HUES48 (cell line): Measurements from ENCODE around the gene GAB2.
"Not testable (repeated sequence)": the region's sequence is repeated elsewhere in the genome, so short reads cannot be mapped to it uniquely, and the experiment has no call there.

Experiments
- H3K27ac ChIP-seq: one replicate; pipeline ENCODE4 v1.7.0; 2013; ENCODE audit warnings: low read depth, low read length, inconsistent platforms
- H3K27me3 ChIP-seq: 2 replicates; pipeline ENCODE4 v1.6.1; 2013; ENCODE audit warnings: mild to moderate bottlenecking, low read length; ENCODE audit not compliant: control insufficient read depth, insufficient read depth
- H3K36me3 ChIP-seq: 2 replicates; pipeline ENCODE4 v1.6.1; 2013; ENCODE audit warnings: low read length; ENCODE audit not compliant: control insufficient read depth, insufficient read depth
- H3K4me1 ChIP-seq: 2 replicates; pipeline ENCODE4 v1.6.1; 2013; ENCODE audit warnings: mild to moderate bottlenecking, low read length; ENCODE audit not compliant: control insufficient read depth, insufficient read depth
- H3K4me3 ChIP-seq: 2 replicates; pipeline ENCODE4 v1.5.1; 2013; ENCODE audit warnings: mild to moderate bottlenecking, low read depth, low read length
- H3K9ac ChIP-seq: 2 replicates; pipeline ENCODE4 v1.6.1; 2013; ENCODE audit warnings: mild to moderate bottlenecking, low read depth, low read length, moderate library complexity
- H3K9me3 ChIP-seq: 2 replicates; pipeline ENCODE4 v1.6.1; 2013; ENCODE audit warnings: low read length; ENCODE audit not compliant: control insufficient read depth, insufficient read depth

The GAB2 gene

DNA sequence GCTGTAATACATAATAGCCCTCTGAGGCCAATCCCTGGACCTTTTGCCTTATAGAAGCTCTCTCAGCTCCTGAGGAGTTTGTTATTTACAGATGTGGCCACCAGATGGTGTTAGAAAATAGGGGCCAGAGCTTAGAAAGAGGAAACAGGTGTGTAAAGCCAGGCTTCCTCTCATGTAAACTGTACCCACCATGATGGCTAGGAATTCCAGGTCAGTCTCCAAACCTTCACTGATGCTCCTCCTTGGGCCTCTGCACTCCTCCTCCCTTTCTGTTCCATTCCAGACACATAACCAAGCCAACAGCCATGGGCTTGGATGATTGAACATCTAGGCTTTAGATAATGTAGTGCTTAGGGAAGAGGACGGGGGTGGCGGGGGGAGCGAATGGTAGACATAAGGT, 189.2 kb downstream of the GAB2 start:
- Histone ChIP-seq H3K9me3 (no peaks in the 10 kb centered on the region), H3K36me3 (no peaks in the 10 kb centered on the region), H3K27me3 (no peaks in the 10 kb centered on the region), H3K4me1 (no peaks in the 10 kb centered on the region), H3K27ac (no peak overlapping the region), H3K9ac (no peak overlapping the region), H3K4me3 (no peak overlapping the region)

DNA sequence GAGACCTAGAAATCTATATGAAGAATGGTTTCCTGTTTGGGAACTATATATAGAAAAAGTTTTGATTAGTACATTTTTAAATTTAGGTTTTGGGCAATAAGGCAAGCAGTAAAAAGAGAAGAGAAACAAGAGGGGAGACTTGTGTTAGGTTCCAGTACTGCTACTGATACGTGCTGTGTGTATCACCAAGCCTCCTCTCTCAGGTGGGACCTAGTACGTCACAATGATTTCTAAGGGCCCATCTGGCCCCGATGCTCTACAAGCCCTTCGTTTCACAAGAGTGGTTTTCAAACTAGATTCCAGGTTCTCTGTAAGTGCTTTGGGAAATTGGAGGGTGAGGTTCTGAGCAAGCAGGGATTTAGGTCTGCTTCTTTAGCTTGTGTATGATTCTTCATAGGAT, 189.7 kb downstream of the GAB2 start:
- H3K36me3 ChIP-seq, result no peaks in the 10 kb centered on the region
- H3K9me3 ChIP-seq, result no peaks in the 10 kb centered on the region
- H3K27ac ChIP-seq, result no peak overlapping the region
- no peaks in the 10 kb centered on the region for H3K4me1 ChIP-seq
- no peak overlapping the region for H3K9ac ChIP-seq
- H3K27me3 ChIP-seq, result no peaks in the 10 kb centered on the region
- H3K4me3 ChIP-seq, result no peak overlapping the region

DNA sequence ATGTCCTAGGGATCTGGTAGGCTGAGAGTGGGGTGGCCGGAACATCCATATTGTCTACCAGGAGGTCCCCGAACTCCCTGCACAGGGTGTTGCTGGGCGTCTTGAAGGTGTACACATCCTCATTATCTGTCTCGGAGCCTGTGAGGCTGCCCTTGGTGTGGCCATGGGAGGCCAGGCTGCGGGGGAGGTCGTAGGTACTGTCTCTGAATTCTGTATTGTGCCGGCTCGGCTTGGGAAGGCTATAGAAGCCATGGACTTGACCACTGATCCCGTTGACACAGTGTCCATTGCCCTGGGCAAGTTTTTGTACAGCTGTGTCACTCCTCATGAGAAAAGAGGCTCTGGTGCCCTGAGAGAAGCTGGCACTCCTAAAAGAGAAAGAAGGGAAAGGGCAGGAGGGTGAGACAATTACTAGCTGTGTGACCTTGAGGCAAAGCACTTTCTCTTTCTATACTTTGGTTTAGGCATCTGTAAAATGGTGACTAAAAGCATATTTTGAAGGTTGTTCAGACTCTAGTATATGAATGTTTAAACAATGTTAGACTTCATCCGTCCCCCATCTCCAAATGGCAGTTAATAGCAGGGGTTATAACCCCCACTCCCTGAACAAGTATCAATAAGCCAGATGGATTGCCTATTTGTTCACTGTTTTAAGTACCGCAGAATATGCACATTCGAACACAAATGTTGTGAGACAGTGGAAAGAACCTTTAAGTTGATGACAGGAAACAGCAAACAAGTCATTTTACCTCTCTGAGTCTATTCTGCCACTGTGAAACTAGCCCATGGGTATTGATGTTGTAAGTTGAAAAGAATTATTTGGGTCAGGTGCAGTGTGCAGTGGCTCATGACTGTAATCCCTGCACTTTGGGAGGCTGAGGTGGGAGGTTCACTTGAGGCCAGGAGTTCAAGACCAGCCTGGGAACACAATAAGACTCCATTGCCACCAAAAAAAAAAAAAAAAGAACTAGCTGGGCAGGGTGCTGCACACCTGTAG, 190.6 kb downstream of the GAB2 start:
- 0 out of 2 replicates have a peak, but pooled peaks cover 1% of the 10 kb centered on the region for H3K36me3 ChIP-seq
- H3K9ac ChIP-seq, result no peak overlapping the region
- no peak overlapping the region for H3K4me3 ChIP-seq
- H3K4me1 ChIP-seq, result no peaks in the 10 kb centered on the region
- H3K27me3 ChIP-seq, result no peaks in the 10 kb centered on the region
- no peaks in the 10 kb centered on the region for H3K9me3 ChIP-seq
- no peak overlapping the region for H3K27ac ChIP-seq

DNA sequence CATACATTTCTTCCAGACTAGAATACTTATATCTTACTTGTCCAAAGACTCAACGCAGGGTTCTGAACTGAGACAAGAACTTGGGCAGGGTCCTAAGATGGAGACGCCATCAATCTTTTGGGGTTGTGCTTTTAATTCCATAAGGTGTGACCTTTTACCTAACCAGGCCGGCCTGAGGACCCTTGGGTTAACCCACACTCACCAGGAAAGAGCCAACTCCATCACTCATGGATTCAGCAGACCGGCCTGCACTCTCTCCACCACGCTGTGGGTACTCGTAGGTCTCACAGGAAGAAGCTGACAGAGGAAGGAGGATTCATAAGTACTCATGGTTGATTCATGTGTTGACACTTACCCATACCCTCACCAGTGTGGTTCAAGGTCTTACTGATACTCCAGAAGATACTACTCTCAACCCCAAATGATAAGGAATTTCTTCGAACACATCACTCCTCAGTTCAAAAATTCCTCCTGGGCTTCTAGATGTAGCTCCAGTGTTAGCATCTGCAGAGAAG, 192.7 kb downstream of the GAB2 start:
- peaks cover 13% of the 10 kb centered on the region; the same call in 1 of the 2 replicates for H3K36me3 ChIP-seq
- no peak overlapping the region for H3K27ac ChIP-seq
- no peak overlapping the region for H3K4me3 ChIP-seq
- H3K27me3 ChIP-seq, result no peaks in the 10 kb centered on the region
- no peak overlapping the region for H3K9ac ChIP-seq
- H3K9me3 ChIP-seq, result no peaks in the 10 kb centered on the region
- H3K4me1 ChIP-seq, result no peaks in the 10 kb centered on the region

DNA sequence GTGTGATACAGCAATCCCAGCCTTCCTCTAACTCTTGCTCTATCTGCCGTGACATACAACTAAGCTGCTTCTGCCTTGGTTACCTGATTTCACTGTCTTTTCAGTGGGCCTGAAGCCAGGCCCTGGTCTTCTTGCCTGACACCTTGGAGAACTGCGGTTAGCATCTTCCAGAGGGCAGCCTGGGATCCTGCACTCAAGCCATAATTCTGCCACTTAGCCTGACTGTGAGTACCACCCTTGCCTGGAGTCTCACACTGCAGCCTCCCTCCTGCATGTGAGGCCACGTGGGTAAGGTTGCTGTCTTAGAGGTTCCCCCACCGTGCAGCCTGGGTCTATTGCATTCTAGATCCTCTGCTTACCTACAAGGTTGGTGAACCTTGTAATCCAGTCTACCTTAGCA, 193.1 kb downstream of the GAB2 start:
- Histone ChIP-seq H3K36me3 (peaks cover 13% of the 10 kb centered on the region; the same call in 1 of the 2 replicates), H3K27ac (no peak overlapping the region)

DNA sequence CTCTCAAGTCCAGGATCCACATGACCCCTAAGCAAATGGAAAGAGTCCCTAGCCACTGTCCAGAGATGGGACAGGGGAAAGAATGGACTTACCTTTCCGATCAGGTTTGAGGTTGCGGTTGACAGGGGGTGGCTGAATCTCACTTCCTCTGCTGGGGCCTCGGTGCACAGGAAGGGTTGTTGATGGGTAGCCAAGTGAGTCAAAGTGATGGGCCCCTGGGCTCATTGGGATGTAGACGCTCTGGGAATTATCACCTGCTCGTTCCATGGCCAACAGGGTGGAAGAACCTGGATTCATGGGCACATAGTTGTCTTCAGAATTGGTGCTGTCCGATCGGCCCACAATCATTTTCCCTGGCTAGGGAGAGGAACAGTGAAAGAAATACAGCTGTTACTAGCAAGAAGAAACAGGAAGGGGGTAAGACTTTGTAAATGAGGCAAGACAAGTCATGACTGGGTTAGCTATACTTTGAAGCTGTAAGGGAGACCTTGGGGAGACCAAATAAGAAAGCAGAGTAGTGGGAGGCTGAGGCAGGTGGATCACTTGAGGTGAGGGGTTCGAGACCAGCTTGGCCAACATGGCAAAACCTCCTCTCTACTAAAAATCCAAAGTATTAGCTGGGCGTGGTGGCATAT, 194.2 kb downstream of the GAB2 start:
- Histone ChIP-seq H3K4me3 (no peak overlapping the region), H3K27me3 (no peaks in the 10 kb centered on the region), H3K27ac (no peak overlapping the region), H3K36me3 (peaks cover 13% of the 10 kb centered on the region; the same call in 1 of the 2 replicates), H3K9ac (no peak overlapping the region), H3K9me3 (no peaks in the 10 kb centered on the region), H3K4me1 (no peaks in the 10 kb centered on the region)

More for the DNA sequence above, 193.1 kb downstream of the GAB2 start:
- no peak overlapping the region for H3K4me3 ChIP-seq
- H3K27me3 ChIP-seq, result no peaks in the 10 kb centered on the region
- no peaks in the 10 kb centered on the region for H3K9me3 ChIP-seq
- H3K4me1 ChIP-seq, result no peaks in the 10 kb centered on the region
- H3K9ac ChIP-seq, result no peak overlapping the region

DNA sequence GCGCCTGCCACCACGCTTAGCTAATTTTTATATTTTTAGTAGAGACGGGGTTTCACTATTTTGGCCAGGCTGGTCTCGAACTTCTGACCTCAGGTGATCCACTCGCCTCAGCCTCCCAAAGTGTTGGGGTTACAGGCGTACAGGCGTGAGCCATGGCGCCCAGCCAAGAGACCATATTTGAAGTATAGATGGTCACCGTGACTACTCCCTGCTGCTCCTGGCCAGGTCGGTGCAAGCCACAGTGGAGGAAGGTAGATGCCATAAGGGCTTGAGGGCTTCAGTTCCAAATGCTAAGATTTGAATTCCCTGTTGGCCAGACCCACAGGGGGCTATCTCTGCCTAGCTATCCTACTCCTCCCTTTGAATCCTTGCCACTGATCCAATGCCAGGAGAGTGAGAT, 194.9 kb downstream of the GAB2 start:
- H3K9ac ChIP-seq, H3K4me1 ChIP-seq, H3K27ac ChIP-seq, H3K27me3 ChIP-seq, H3K9me3 ChIP-seq, H3K4me3 ChIP-seq: not testable (repeated sequence)
- peaks cover 13% of the 10 kb centered on the region; the same call in 1 of the 2 replicates for H3K36me3 ChIP-seq

DNA sequence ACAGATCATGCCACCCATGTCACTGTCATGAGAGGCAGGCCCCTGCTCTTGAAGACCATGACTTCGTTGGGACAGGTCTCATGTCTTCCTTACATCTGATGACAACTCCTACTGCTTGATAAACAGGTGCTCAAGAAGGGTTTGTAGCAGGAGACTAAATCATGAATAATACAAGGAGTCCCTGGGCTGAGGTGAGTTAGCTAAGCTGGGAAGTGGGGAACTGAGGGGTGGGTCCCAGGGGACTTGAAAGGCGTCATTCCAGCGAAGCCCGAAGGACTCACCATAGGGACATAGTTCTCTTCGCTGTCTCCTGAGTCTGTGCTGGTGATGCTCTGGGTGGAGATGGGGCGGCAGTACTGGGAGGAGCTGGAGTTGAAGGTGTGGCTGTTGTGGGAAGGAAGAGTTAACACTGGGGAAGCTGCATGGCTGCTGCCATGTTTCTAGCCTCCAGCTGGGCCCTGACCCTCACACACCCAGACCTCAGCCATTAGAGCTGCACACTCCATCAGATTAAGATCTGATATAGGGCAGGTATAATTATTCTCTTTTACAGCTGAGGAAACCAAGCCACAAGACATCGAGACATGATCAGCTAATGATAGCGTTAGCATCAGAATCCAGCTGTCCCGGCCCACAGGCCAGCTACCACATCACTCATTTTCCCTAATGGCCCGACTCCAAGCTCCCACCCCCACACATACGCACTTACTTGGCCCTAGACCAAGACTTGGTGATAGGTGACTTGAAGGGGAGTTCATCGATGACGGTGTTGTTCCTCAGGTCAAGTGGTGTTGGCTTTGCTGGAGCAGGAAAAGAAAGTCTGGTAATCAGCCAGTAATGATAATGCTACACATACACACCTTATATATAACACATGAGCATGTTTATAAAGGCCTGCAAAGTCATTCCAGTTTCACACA, 196.0 kb downstream of the GAB2 start:
- peaks cover 13% of the 10 kb centered on the region; the same call in 1 of the 2 replicates for H3K36me3 ChIP-seq
- H3K9ac ChIP-seq, result no peak overlapping the region

DNA sequence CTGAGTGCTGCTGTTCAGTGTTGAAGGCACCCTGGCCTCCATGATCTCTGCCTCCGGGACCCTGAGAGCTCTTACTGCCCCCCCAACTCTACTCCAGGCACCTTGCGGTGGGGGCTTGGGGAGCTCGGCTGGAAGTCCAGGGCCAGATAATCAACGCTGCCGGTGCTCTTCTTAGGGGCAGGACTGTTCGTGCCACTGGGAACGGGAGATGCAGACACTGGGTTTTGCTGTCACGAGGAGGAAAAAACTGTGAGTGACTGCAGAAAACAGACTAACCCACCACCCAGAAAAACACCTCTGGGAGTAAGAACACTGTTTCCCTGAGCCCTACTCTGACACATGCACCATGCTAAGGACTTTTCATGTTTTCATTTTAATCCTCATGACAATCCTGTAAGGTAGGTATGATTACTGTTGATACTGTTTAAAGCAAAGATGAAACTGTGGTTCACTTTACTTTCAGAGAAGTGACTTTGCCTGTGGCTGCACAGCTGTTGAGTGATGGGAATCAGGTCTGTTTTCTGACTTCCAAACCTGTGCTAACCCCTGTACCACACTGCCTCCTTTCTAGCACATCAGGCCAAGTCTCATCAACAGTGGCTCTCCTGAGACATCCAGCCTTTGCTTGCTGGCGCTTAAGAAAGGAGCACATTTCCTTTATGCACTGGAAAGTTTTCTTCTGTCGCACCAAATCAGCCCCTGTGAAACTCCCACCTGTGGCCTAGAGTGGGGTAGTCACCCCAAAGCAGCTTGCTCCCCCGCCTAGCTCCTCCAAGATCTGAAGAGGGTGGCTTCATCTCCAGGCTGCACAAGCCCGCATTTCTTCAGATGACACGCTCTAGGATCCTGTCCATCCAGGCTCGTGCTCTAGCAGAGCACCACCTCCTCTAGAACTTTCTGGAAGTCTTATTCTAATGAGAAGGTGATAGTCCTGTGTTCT, 197.1 kb downstream of the GAB2 start:
- peaks cover 13% of the 10 kb centered on the region; the same call in 1 of the 2 replicates for H3K36me3 ChIP-seq
- H3K4me3 ChIP-seq, result no peak overlapping the region
- no peak overlapping the region for H3K9ac ChIP-seq
- no peak overlapping the region for H3K27ac ChIP-seq
- no peaks in the 10 kb centered on the region for H3K27me3 ChIP-seq
- no peaks in the 10 kb centered on the region for H3K9me3 ChIP-seq
- H3K4me1 ChIP-seq, result no peaks in the 10 kb centered on the region

More for the DNA sequence above, 196.0 kb downstream of the GAB2 start:
- H3K9me3 ChIP-seq, result no peaks in the 10 kb centered on the region
- no peak overlapping the region for H3K4me3 ChIP-seq
- H3K27ac ChIP-seq, result no peak overlapping the region
- no peaks in the 10 kb centered on the region for H3K27me3 ChIP-seq
- no peaks in the 10 kb centered on the region for H3K4me1 ChIP-seq
